T47D (cell line): ENCODE data around the gene HSF5.
A peak's percentile ranks its signal among the peaks of the same experiment; 100 is the strongest.

Source experiments
- DNase-seq, 2 experiments: peaks; one replicate each; pipeline versions ENCODE4 v3.0.0 to v3.0.0-alpha.2; 2011 to 2012; ENCODE audit warnings: low read depth in 1 of 2, low spot score in 1 of 2
- JUND ChIP-seq: IDR thresholded peaks from 2 replicates; pipeline ENCODE4 v1.6.1; 2012; ENCODE audit warnings: low read depth
- in situ Hi-C: cut with HindIII; loops from 2 replicates; pipeline ENCODE4 v1.10.0; 2016; ENCODE audit warnings: low sequenced_read_pairs, low pct_unique_long_range_greater_than_20kb

The HSF5 gene

GRCh38 chr17:58383892-58384462 lies 104.2 kb downstream of the HSF5 start:
- in situ Hi-C loops = no loop called here
- TF ChIP-seq JUND = no peak
- no peak for DNase-seq

- DNase-seq = no peak
- in situ Hi-C loops = no loop called here
- TF ChIP-seq JUND = no peak
These were observed 105.4 kb downstream of the HSF5 start for GRCh38 chr17:58382872-58383242.

- no peak for DNase-seq
- in situ Hi-C loops = no loop called here
- no peak for TF ChIP-seq JUND
These were observed 105.9 kb downstream of the HSF5 start for GRCh38 chr17:58382108-58382871.

- no peak for DNase-seq
- TF ChIP-seq JUND = no peak
- in situ Hi-C loops = no loop called here
These were observed 106.8 kb downstream of the HSF5 start for GRCh38 chr17:58381124-58382035.

- in situ Hi-C loops = no loop called here
- no peak for TF ChIP-seq JUND
- DNase-seq = no peak
These were observed 107.7 kb downstream of the HSF5 start for GRCh38 chr17:58380207-58381123.

- DNase-seq = no peak
- no peak for TF ChIP-seq JUND
- in situ Hi-C loops = no loop called here
These were observed 108.7 kb downstream of the HSF5 start for GRCh38 chr17:58379511-58379824.

GRCh38 chr17:58378733-58379510 lies 109.3 kb downstream of the HSF5 start:
- no peak for TF ChIP-seq JUND
- in situ Hi-C loops = no loop called here
- no peak for DNase-seq

- TF ChIP-seq JUND = no peak
- in situ Hi-C loops = no loop called here
- DNase-seq = no peak
These were observed 110.5 kb downstream of the HSF5 start for GRCh38 chr17:58377661-58378060.

- in situ Hi-C loops = no loop called here
- DNase-seq = peak in 1 of 2 experiments; percentile 92
- no peak for TF ChIP-seq JUND
These were observed 111.1 kb downstream of the HSF5 start for GRCh38 chr17:58377093-58377601.

- no peak for TF ChIP-seq JUND
- in situ Hi-C loops = no loop called here
- DNase-seq = no peak
These were observed 111.7 kb downstream of the HSF5 start for GRCh38 chr17:58376472-58377000.

GRCh38 chr17:58375811-58376210 lies 112.4 kb downstream of the HSF5 start:
- in situ Hi-C loops = no loop called here

More at GRCh38 chr17:58375811-58376210, 112.4 kb downstream of the HSF5 start:
- no peak for TF ChIP-seq JUND
- DNase-seq = no peak
